Stimulated activated CD4-positive, alpha-beta T cell treated with anti-CD3 and anti-CD28 coated beads, Interleukin-2, amount 100 ng/mL, for 24 hours (primary cell): ENCODE measurements around the gene NPBWR2.

Experiments used
- DNase-seq, 2 donors: peaks; one replicate each; pipeline ENCODE4 v3.0.0-alpha.2; 2020

The NPBWR2 gene

DNA sequence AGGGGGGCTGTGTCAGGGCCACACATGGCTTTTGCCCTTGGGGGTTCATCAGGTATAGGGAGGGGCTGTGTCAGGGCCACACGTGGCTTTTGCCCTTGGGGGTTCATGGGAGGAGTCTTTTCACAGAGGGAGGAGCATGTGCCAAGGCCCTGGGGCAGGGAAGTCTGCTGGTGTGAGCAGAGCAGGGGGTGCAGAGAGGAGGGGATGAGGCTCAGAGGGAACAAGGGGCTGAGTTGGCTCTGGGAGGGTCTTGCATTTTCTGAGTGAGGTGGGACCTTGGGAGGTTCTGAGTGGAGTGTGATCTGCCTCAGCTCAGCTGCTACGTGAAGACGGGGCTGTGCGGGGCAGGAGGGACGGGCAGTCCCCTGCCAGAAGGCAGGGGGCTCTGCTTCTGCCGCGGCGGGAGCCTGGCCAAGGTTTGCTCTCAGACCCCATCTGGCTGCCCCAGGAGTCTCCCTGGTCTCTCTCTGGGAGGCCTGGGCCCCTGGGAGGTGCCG is 51.9 kb downstream of the NPBWR2 start:
- DNase-seq: no peak

DNA sequence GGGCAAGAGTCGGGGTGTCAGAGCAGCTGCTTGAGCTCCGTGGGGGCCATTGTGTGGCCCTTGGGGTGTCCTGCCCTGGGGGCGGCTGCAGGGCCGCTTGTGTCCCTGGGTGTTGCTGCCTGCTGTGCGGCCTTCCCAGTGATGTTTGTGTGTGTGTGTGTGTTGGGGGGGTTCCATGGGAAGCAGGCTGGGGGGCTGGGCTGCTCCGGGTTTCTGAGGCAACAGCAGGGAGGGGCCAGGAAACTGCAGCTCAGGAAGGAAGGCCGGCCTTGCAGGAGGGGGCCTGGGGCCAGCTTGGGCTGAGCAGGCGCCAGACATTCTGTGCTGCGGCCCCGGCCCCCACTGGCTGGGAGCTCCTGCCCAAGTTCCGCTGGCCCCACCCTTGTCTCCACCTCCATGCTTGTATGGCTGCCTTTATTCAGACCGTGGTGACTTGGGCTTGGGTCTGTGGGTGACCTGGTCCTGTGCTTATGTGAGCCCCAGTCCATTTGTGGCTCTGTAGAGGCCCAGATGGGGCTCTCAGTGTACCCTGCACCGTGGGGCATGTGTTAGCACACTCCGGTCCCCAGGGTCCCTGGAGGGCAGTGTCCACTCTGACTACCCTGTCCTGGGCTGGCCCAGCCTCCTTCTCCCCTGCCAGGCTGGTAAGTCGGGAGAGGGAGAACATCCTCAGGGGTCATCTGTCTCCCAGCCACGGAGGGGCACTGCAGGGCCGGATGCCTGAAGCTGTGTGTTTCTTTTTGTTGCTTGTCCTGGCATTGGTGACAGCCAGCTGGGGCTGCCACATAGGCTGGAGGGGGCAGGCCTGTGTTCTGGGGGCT is 53.3 kb downstream of the NPBWR2 start:
- DNase-seq: no peak
